SIG-M5 treated with dmso at 0.1 percent for 504 hours (cell line): Measurements from ENCODE around the gene SAMD4B.

Source experiments
- DNase-seq: peaks from one replicate; lab custom pipeline; 2025; ENCODE audit not compliant: unreplicated experiment; lab: John Stamatoyannopoulos, UW

The SAMD4B gene

GRCh38 chr19:39386557-39386956 lies 44.3 kb downstream of the SAMD4B start:
- DNase-seq: no peak

- DNase-seq: no peak
Measured at GRCh38 chr19:39388657-39389056, 46.4 kb downstream of the SAMD4B start.

GRCh38 chr19:39389631-39390414 lies 47.6 kb downstream of the SAMD4B start:
- no peak for DNase-seq

- no peak for DNase-seq
Measured at GRCh38 chr19:39390451-39390750, 48.2 kb downstream of the SAMD4B start.

- peak; percentile 100 for DNase-seq
Measured at GRCh38 chr19:39390751-39391437, 48.7 kb downstream of the SAMD4B start, which contains the start of the genes MED29 and PAF1. Gene MED29, plus strand, starts transcription at chr19:39391378. Its CDS starts 45 bp downstream, at chr19:39391423. Gene PAF1, minus strand, starts transcription at chr19:39391106. Its CDS starts 242 bp downstream, at chr19:39390864.

- DNase-seq: peak; percentile 91
Measured at GRCh38 chr19:39397360-39398296, 55.4 kb downstream of the SAMD4B start.

GRCh38 chr19:39398297-39398864 lies 56.2 kb downstream of the SAMD4B start:
- DNase-seq: peak; percentile 97

- DNase-seq: no peak
Measured at GRCh38 chr19:39399668-39400050, 57.4 kb downstream of the SAMD4B start.

- no peak for DNase-seq
Measured at GRCh38 chr19:39400061-39400460, 57.8 kb downstream of the SAMD4B start.

- no peak for DNase-seq
Measured at GRCh38 chr19:39401070-39401548, 58.9 kb downstream of the SAMD4B start.

GRCh38 chr19:39401549-39402345 lies 59.5 kb downstream of the SAMD4B start:
- DNase-seq: no peak

- DNase-seq: peak; percentile 92
Measured at GRCh38 chr19:39402346-39403300, 60.4 kb downstream of the SAMD4B start.

- peak; percentile 92 for DNase-seq
Measured at GRCh38 chr19:39403331-39404312, 61.4 kb downstream of the SAMD4B start.

GRCh38 chr19:39405261-39405957 lies 63.2 kb downstream of the SAMD4B start:
- no peak for DNase-seq

- peak; percentile 67 for DNase-seq
Measured at GRCh38 chr19:39405958-39406655, 63.9 kb downstream of the SAMD4B start.

- peak; percentile 72 for DNase-seq
Measured at GRCh38 chr19:39406656-39407409, 64.6 kb downstream of the SAMD4B start, which contains the start of gene ZFP36. Gene ZFP36, plus strand, starts transcription at chr19:39406847. Its CDS starts 58 bp downstream, at chr19:39406905.
